HepG2 (cell line): ENCODE measurements around the gene IGF2. TPM values are rescaled to one million over a fixed set of nuclear protein-coding genes. Genes with fewer than 3 reads are reported as not detected.

Experiments used
- AGO2 ChIP-seq: fragments of 200-400 bp; formaldehyde crosslinking; optimal IDR thresholded peaks from 2 replicates; pipeline ENCODE3; 2017; ENCODE audit warnings: mild to moderate bottlenecking, low read depth, low read length, moderate library complexity
- ARID2 ChIP-seq: sonication (generic); formaldehyde crosslinking; IDR thresholded peaks from 2 replicates; pipeline ENCODE4 v1.8.1; 2022; ENCODE audit warnings: mild to moderate bottlenecking, missing genetic modification reagents, borderline replicate concordance
- ASH2L ChIP-seq: fragments of 300-600, 200-600 bp; sonication (generic); IDR thresholded peaks from 2 replicates; pipeline ENCODE4 v1.7.0; 2017; ENCODE audit warnings: low read depth, mild to moderate bottlenecking, moderate library complexity, mixed read lengths, low read length; ENCODE audit not compliant: insufficient read length
- GATAD2A ChIP-seq: IDR thresholded peaks from 2 replicates; pipeline ENCODE4 v1.6.1; 2016
- JUNB ChIP-seq: sonication (generic); formaldehyde crosslinking; IDR thresholded peaks from 2 replicates; pipeline ENCODE4 v1.8.0; 2022; ENCODE audit warnings: missing genetic modification reagents, mild to moderate bottlenecking, borderline replicate concordance
- LCORL ChIP-seq, 2 experiments: fragments of 450-650 bp in 1 of 2; sonication (generic) in 1 of 2; formaldehyde crosslinking in 1 of 2; IDR thresholded peaks; 2 replicates each; pipeline versions ENCODE4 v1.5.0 to v1.6.1; 2017 to 2020; ENCODE audit warnings: antibody characterized with exemption in 1 of 2, missing genetic modification reagents in 1 of 2
- MAFK ChIP-seq, 2 experiments: IDR thresholded peaks in 1 of 2; conservative IDR thresholded peaks in 1 of 2; 2 replicates each; pipeline ENCODE4 v1.6.1; 2011; ENCODE audit warnings: improper control_type of control experiment in 2 of 2, low read length in 2 of 2
- SIN3B ChIP-seq: fragments of 150-350 bp; IDR thresholded peaks from 2 replicates; pipeline ENCODE4 v1.6.1; 2014; ENCODE audit warnings: low read length
- SP1 ChIP-seq, 2 experiments: fragments of 450-650 bp in 1 of 2; sonication (generic) in 1 of 2; formaldehyde crosslinking in 1 of 2; IDR thresholded peaks; 2 replicates each; pipeline versions ENCODE4 v1.4.0 to v1.6.1; 2016 to 2020; ENCODE audit warnings: missing genetic modification reagents in 1 of 2
- XRCC5 ChIP-seq: fragments of 200-400 bp; formaldehyde crosslinking; optimal IDR thresholded peaks from 2 replicates; pipeline ENCODE3; 2017; ENCODE audit warnings: mild to moderate bottlenecking, low read length
- ZFP36L1 ChIP-seq: sonication (generic); formaldehyde crosslinking; IDR thresholded peaks from 2 replicates; pipeline ENCODE4 v1.8.0; 2022; ENCODE audit warnings: mild to moderate bottlenecking, missing genetic modification reagents, moderate library complexity
- ZKSCAN5 ChIP-seq: sonication (generic); formaldehyde crosslinking; IDR thresholded peaks from 2 replicates; pipeline ENCODE4 v1.5.1; 2020; ENCODE audit warnings: mild to moderate bottlenecking, missing genetic modification reagents
- ZMAT3 ChIP-seq: sonication (generic); formaldehyde crosslinking; conservative IDR thresholded peaks from 2 replicates; pipeline ENCODE4 v1.7.0; 2021; ENCODE audit warnings: missing genetic modification reagents
- ZNF232 ChIP-seq: sonication (generic); formaldehyde crosslinking; IDR thresholded peaks from 2 replicates; pipeline ENCODE4 v1.4.0; 2020; ENCODE audit warnings: missing genetic modification reagents, borderline replicate concordance
- ZNF30 ChIP-seq: sonication (generic); formaldehyde crosslinking; IDR thresholded peaks from 2 replicates; pipeline ENCODE4 v1.5.0; 2020; ENCODE audit warnings: mild to moderate bottlenecking, missing genetic modification reagents
- ZNF775 ChIP-seq: sonication (generic); formaldehyde crosslinking; IDR thresholded peaks from 2 replicates; pipeline ENCODE4 v1.4.0; 2020; ENCODE audit warnings: missing genetic modification reagents, mild to moderate bottlenecking, moderate library complexity, borderline replicate concordance
- ZNF780A ChIP-seq: sonication (generic); formaldehyde crosslinking; IDR thresholded peaks from 2 replicates; pipeline ENCODE4 v1.8.0; 2022; ENCODE audit warnings: mild to moderate bottlenecking, missing genetic modification reagents, moderate library complexity
- ZNF792 ChIP-seq: IDR thresholded peaks from 2 replicates; pipeline ENCODE4 v1.6.1; 2016
- ZNF800 ChIP-seq: sonication (generic); formaldehyde crosslinking; IDR thresholded peaks from 2 replicates; pipeline ENCODE4 v1.4.0; 2020; ENCODE audit warnings: missing genetic modification reagents
- polyA plus RNA-seq, 8 experiments: library from polyadenylated mRNA; depleted of rRNA in 3 of 8; stranded (reverse) in 7 of 8; unstranded in 1 of 8; fragments of >200 nt; fragmentation: Illumina TruSeq in 4 of 8; extraction: Trizol in 4 of 8; gene quantifications; 2 replicates each; pipeline versions ENCODE4 v1.2.1 to v1.2.3, GENCODE V29; 2011 to 2016; ENCODE audit warnings: low read depth in 4 of 8, missing spikeins in 1 of 8, mixed read lengths in 1 of 8; ENCODE audit not compliant: insufficient read depth in 1 of 8
- total RNA-seq, 5 experiments: library from RNA; depleted of rRNA; stranded (reverse); fragments of >200 nt; fragmentation: Illumina TruSeq; extraction: Trizol; gene quantifications; 2 replicates each; pipeline ENCODE4 v1.2.3, GENCODE V29; 2016; ENCODE audit warnings: low read depth in 1 of 5
- TF ChIP-seq, protein P1 (sequence below): IDR thresholded peaks from 2 replicates; pipeline ENCODE4 v1.6.1; 2016; ENCODE audit warnings: missing genetic modification reagents, missing compliant biosample characterization
- TF ChIP-seq, protein P2 (sequence below), 2 experiments: sonication (generic) in 1 of 2; formaldehyde crosslinking in 1 of 2; IDR thresholded peaks; 2 replicates each; pipeline versions ENCODE4 v1.4.0 to v1.6.1; 2018 to 2020; ENCODE audit warnings: missing genetic modification reagents in 2 of 2, borderline replicate concordance in 1 of 2, low read depth in 1 of 2, mild to moderate bottlenecking in 1 of 2, missing biosample characterization in 1 of 2
- TF ChIP-seq, protein P3 (sequence below): sonication (generic); formaldehyde crosslinking; IDR thresholded peaks from 2 replicates; pipeline ENCODE4 v1.8.1; 2022; ENCODE audit warnings: mild to moderate bottlenecking, missing genetic modification reagents

The IGF2 gene
- total and polyA plus RNA-seq, 2 of the 13 experiments (the other 11 are each of a cell fraction or from before 2014, with no cell fraction given), result 79.1 to 254 TPM

DNA sequence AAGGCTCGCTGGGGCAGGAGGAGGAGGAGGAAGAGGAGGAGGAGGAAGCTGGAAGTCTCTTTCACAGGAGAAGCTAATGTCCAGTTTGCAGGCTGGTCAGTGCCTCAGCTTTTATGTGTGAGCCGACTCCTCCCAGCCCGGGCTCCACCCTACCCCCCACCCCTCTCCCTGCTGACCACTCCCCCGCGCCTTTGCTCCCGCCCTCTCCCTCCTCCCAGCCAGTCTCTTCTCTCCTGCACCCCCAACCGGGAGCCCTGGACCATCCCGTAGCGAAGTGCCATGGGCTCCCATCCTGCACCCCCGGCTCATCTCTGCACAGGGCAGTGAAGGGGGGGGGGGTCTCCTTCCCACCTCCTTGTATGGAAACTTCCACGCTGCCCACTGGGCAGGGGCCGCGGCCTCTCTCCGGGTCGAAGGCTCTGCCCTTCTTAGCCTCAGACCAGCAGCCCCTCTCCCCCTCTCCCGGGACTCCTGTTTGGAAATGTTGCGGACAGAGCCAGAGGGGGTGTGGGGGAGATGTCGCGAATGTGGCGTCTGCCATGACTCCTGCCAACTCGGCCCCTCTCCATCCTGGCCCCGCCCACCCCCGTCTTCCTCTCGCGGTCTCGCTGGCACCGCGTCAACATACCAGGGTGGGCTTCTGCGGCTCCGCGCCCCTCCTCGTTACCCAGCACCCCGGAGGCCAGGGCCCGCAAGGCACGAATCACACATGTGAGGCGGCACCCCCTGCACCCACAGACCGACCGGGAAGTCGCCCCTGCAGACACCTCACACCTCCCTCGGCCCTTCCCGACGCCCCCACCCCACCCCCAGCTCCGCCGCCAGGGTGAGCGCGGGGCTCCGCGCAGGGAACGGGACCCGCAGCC is 1.8 kb downstream of the IGF2 start (continued):
- TF ChIP-seq LCORL (IDR thresholded peaks at IDR 0.05) (no peak), LCORL (CRISPR knock-in tag; IDR thresholded peaks at IDR 0.05) (peak; percentile 35; the same call in 1 of the 2 replicates), GATAD2A (CRISPR knock-in tag) (no peak), ZMAT3 (no peak), ZNF780A (CRISPR knock-in tag) (no peak), ZNF775 (no peak), JUNB (peak; percentile 35; the same call in 1 of the 2 replicates), ZFP36L1 (CRISPR knock-in tag) (no peak), ZKSCAN5 (no peak), SP1 (IDR thresholded peaks at IDR 0.05) (no peak), SP1 (CRISPR knock-in tag; IDR thresholded peaks at IDR 0.05) (peak; percentile 22; the same call in 1 of the 2 replicates), ASH2L (peak; percentile 29), ZNF30 (CRISPR knock-in tag) (no peak; the same call in 1 of the 2 replicates), ZNF800 (CRISPR knock-in tag) (no peak; the same call in 1 of the 2 replicates), XRCC5 (no peak), ZNF232 (CRISPR knock-in tag) (0 out of 2 replicates have a peak, but pooled peaks have one; percentile 14), ARID2 (CRISPR knock-in tag) (peak; percentile 39; the same call in 1 of the 2 replicates), MAFK (conservative IDR thresholded peaks at IDR 0.05 in 1 of 2, IDR thresholded peaks at IDR 0.05 in 1 of 2; ENCODE audit: low read length in 2 of 2) (no peak), AGO2 (peak; percentile 95), SIN3B (no peak), ZNF792 (CRISPR knock-in tag) (no peak)
- TF ChIP-seq, protein P1, sequence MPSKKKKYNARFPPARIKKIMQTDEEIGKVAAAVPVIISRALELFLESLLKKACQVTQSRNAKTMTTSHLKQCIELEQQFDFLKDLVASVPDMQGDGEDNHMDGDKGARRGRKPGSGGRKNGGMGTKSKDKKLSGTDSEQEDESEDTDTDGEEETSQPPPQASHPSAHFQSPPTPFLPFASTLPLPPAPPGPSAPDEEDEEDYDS, result peak; percentile 92
- TF ChIP-seq, protein P2, sequence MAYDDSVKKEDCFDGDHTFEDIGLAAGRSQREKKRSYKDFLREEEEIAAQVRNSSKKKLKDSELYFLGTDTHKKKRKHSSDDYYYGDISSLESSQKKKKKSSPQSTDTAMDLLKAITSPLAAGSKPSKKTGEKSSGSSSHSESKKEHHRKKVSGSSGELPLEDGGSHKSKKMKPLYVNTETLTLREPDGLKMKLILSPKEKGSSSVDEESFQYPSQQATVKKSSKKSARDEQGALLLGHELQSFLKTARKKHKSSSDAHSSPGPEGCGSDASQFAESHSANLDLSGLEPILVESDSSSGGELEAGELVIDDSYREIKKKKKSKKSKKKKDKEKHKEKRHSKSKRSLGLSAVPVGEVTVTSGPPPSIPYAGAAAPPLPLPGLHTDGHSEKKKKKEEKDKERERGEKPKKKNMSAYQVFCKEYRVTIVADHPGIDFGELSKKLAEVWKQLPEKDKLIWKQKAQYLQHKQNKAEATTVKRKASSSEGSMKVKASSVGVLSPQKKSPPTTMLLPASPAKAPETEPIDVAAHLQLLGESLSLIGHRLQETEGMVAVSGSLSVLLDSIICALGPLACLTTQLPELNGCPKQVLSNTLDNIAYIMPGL (CRISPR knock-in tag; IDR thresholded peaks at IDR 0.05; ENCODE audit: borderline replicate concordance in 1 of 2, low read depth in 1 of 2), result peak in 1 of 2 experiments; percentile 18; a peak in 1 of 4 replicates
- TF ChIP-seq, protein P3, sequence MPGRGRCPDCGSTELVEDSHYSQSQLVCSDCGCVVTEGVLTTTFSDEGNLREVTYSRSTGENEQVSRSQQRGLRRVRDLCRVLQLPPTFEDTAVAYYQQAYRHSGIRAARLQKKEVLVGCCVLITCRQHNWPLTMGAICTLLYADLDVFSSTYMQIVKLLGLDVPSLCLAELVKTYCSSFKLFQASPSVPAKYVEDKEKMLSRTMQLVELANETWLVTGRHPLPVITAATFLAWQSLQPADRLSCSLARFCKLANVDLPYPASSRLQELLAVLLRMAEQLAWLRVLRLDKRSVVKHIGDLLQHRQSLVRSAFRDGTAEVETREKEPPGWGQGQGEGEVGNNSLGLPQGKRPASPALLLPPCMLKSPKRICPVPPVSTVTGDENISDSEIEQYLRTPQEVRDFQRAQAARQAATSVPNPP (CRISPR knock-in tag), result no peak
